ENCODE data around the gene GCK. TPM values are rescaled to one million over a fixed set of nuclear protein-coding genes. Genes with fewer than 3 reads are reported as not detected.
A peak's percentile ranks its signal among the peaks of the same experiment; 100 is the strongest.

Gene GCK
- polyA plus RNA-seq, 3 donors = 2.5 to 3.6 (median 3.4) TPM

- DNase-seq (ENCODE audit: low read depth in 3 of 3, low spot score in 2 of 3) = no peak
These were observed 64.4 kb downstream of the GCK start for GRCh38 chr7:44124822-44125202.

GRCh38 chr7:44123190-44124003 lies 65.8 kb downstream of the GCK start, which contains the start of gene POLD2:
POLD2 (minus strand) TSS chr7:44123548; CDS start chr7:44122053, 1,495 bp downstream.
- peak; percentile 84 to 94 (median 91) for DNase-seq (ENCODE audit: low read depth in 3 of 3, low spot score in 2 of 3)

GRCh38 chr7:44122529-44122928 lies 66.7 kb downstream of the GCK start:
- no peak for DNase-seq (ENCODE audit: low read depth in 3 of 3, low spot score in 2 of 3)

- DNase-seq (ENCODE audit: low read depth in 3 of 3, low spot score in 2 of 3) = no peak
These were observed 67.3 kb downstream of the GCK start for GRCh38 chr7:44121761-44122420.

- DNase-seq (ENCODE audit: low read depth in 3 of 3, low spot score in 2 of 3) = no peak
These were observed 68.8 kb downstream of the GCK start for GRCh38 chr7:44120395-44120794.

- DNase-seq (ENCODE audit: low read depth in 3 of 3, low spot score in 2 of 3) = no peak
These were observed 69.3 kb downstream of the GCK start for GRCh38 chr7:44119829-44120380.

- no peak for DNase-seq (ENCODE audit: low read depth in 3 of 3, low spot score in 2 of 3)
These were observed 71.3 kb downstream of the GCK start for GRCh38 chr7:44117801-44118429.

- no peak for DNase-seq (ENCODE audit: low read depth in 3 of 3, low spot score in 2 of 3)
These were observed 72.2 kb downstream of the GCK start for GRCh38 chr7:44116789-44117666.

GRCh38 chr7:44116087-44116788 lies 73.0 kb downstream of the GCK start:
- no peak for DNase-seq (ENCODE audit: low read depth in 3 of 3, low spot score in 2 of 3)

- DNase-seq (ENCODE audit: low read depth in 3 of 3, low spot score in 2 of 3) = no peak
These were observed 74.5 kb downstream of the GCK start for GRCh38 chr7:44114586-44115310.

GRCh38 chr7:44113764-44114354 lies 75.4 kb downstream of the GCK start:
- DNase-seq (ENCODE audit: low read depth in 3 of 3, low spot score in 2 of 3) = no peak

- no peak for DNase-seq (ENCODE audit: low read depth in 3 of 3, low spot score in 2 of 3)
These were observed 76.1 kb downstream of the GCK start for GRCh38 chr7:44112997-44113763.

- DNase-seq (ENCODE audit: low read depth in 3 of 3, low spot score in 2 of 3) = no peak
These were observed 76.8 kb downstream of the GCK start for GRCh38 chr7:44112231-44112996.

GRCh38 chr7:44111761-44112160 lies 77.5 kb downstream of the GCK start:
- DNase-seq (ENCODE audit: low read depth in 3 of 3, low spot score in 2 of 3) = no peak

- no peak for DNase-seq (ENCODE audit: low read depth in 3 of 3, low spot score in 2 of 3)
These were observed 78.3 kb downstream of the GCK start for GRCh38 chr7:44110719-44111635.

- DNase-seq (ENCODE audit: low read depth in 3 of 3, low spot score in 2 of 3) = no peak
These were observed 79.2 kb downstream of the GCK start for GRCh38 chr7:44109991-44110390.

Data from right renal cortex interstitium (tissue), 3 donors.